Chondrocyte (in vitro differentiated cells): ENCODE measurements around the gene ZNF576. TPM values are rescaled to one million over a fixed set of nuclear protein-coding genes. Genes with fewer than 3 reads are reported as not detected.

ENCODE experiments used
- DNase-seq: peaks from one replicate; pipeline ENCODE4 v3.0.0; 2021; ENCODE audit warnings: mixed read lengths, low spot score
- H3K27ac Mint-ChIP-seq: one replicate; pipeline ENCODE4 v1.8.0; 2021; ENCODE audit warnings: mild to moderate bottlenecking, moderate library complexity, mixed read lengths; ENCODE audit not compliant: unreplicated experiment
- H3K27me3 Mint-ChIP-seq: 2 replicates; pipeline ENCODE4 v1.8.0; 2021; ENCODE audit warnings: low read depth, mixed read lengths
- H3K36me3 Mint-ChIP-seq: 2 replicates; pipeline ENCODE4 v1.8.0; 2021; ENCODE audit warnings: low read depth, mixed read lengths
- H3K4me1 Mint-ChIP-seq: 2 replicates; pipeline ENCODE4 v1.8.0; 2021; ENCODE audit warnings: low read depth, mild to moderate bottlenecking, mixed read lengths
- H3K4me3 Mint-ChIP-seq: one replicate; pipeline ENCODE4 v1.8.0; 2021; ENCODE audit warnings: mild to moderate bottlenecking, moderate library complexity, mixed read lengths; ENCODE audit not compliant: unreplicated experiment
- H3K9me3 Mint-ChIP-seq: 2 replicates; pipeline ENCODE4 v1.8.0; 2021; ENCODE audit warnings: low read depth, mixed read lengths
- CTCF ChIP-seq: fragments of 200-600 bp; sonication (generic); IDR thresholded peaks from 2 replicates; pipeline ENCODE4 v1.5.0; 2021; ENCODE audit warnings: antibody characterized with exemption, mild to moderate bottlenecking, moderate library complexity
- total RNA-seq: library from RNA; stranded (reverse); gene quantifications from 3 replicates; pipeline ENCODE4 v1.2.1, GENCODE V29; 2021

ZNF576 gene
- total RNA-seq, 1 donor from 2014 or later, result 11.9 TPM

- H3K27me3 Mint-ChIP-seq, result no peaks in the 10 kb centered on the region
- no peaks in the 10 kb centered on the region for H3K4me1 Mint-ChIP-seq
- no peak overlapping the region for H3K27ac Mint-ChIP-seq
- no peak for DNase-seq
- H3K9me3 Mint-ChIP-seq, result no peaks in the 10 kb centered on the region
- H3K4me3 Mint-ChIP-seq, result no peak overlapping the region
- TF ChIP-seq CTCF, result no peak
- H3K36me3 Mint-ChIP-seq, result peaks cover 20% of the 10 kb centered on the region
Observed at GRCh38 chr19:43552616-43553015, 43.8 kb upstream of the ZNF576 start.

- H3K4me1 Mint-ChIP-seq, result no peaks in the 10 kb centered on the region
- DNase-seq, result no peak
- H3K9me3 Mint-ChIP-seq, result no peaks in the 10 kb centered on the region
- no peak overlapping the region for H3K4me3 Mint-ChIP-seq
- TF ChIP-seq CTCF, result no peak
- H3K36me3 Mint-ChIP-seq, result peaks cover 20% of the 10 kb centered on the region
- no peaks in the 10 kb centered on the region for H3K27me3 Mint-ChIP-seq
- H3K27ac Mint-ChIP-seq, result no peak overlapping the region
Observed at GRCh38 chr19:43553656-43554055, 42.7 kb upstream of the ZNF576 start.

GRCh38 chr19:43554317-43554895 lies 42.0 kb upstream of the ZNF576 start:
- no peak for DNase-seq
- Mint-ChIP-seq H3K4me1 (no peaks in the 10 kb centered on the region), H3K27ac (no peak overlapping the region), H3K27me3 (no peaks in the 10 kb centered on the region), H3K36me3 (peaks cover 20% of the 10 kb centered on the region), H3K4me3 (no peak overlapping the region), H3K9me3 (no peaks in the 10 kb centered on the region)
- no peak for TF ChIP-seq CTCF

DNA sequence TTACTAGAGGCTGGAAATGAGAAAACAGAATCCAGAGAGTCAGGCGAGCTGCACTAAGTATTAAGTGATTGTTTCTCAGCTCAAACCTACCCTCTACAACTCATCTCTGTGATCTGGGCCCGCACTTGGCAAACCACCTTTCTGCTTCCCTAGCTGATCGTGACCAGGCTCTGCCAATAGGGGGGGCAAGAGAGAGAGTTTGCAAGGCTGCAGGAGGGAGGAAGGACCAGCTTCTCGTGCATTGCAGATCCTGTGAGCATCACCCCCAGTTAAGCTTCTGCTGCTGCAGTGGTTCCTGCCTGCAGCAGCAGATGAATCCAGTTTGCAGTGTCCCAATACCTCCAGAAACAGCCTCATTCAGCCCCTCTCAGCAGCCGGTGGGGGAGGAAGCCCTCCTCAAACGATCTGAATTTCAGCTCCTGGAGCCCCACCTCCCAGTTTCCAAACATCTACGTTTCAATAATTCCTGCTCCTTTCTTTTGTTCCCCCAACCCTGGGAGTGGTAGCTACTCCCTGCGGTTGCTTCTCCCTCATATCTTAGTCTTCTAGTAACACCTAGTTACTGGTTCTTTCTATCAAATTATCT lies 41.1 kb upstream of the ZNF576 start:
- peaks cover 19% of the 10 kb centered on the region for H3K36me3 Mint-ChIP-seq
- H3K27me3 Mint-ChIP-seq, result no peaks in the 10 kb centered on the region
- no peaks in the 10 kb centered on the region for H3K4me1 Mint-ChIP-seq
- no peak overlapping the region for H3K4me3 Mint-ChIP-seq
- H3K9me3 Mint-ChIP-seq, result no peaks in the 10 kb centered on the region
- H3K27ac Mint-ChIP-seq, result no peak overlapping the region
- TF ChIP-seq CTCF, result peak; percentile 82
- DNase-seq, result no peak

DNA sequence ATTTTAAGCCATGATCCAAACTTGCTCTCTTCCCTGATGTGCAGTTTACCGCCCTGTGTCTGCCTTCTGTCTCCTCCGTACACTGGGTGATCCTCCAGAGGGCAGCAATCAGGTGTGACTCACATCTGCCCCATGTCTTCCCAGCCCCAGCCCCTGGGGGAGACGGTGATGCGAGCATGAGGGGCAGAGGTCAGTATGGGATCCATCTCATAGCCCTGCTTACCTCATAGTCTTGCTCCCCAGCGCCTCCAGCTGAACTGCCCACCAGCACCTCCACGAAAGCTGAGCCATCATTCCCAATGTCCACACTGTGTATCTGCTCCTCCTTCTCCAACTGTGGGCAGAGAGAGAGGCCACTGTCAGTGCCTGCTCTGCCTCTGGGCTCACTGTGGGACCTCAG lies 35.7 kb upstream of the ZNF576 start:
- no peak overlapping the region for H3K4me3 Mint-ChIP-seq
- TF ChIP-seq CTCF, result peak; percentile 25
- peak overlapping the region; percentile 45 for H3K27ac Mint-ChIP-seq
- no peaks in the 10 kb centered on the region for H3K27me3 Mint-ChIP-seq
- H3K9me3 Mint-ChIP-seq, result no peaks in the 10 kb centered on the region
- peaks cover 17% of the 10 kb centered on the region for H3K4me1 Mint-ChIP-seq
- peak; percentile 43 for DNase-seq
- peaks cover 9% of the 10 kb centered on the region for H3K36me3 Mint-ChIP-seq
